H1 (cell line): ENCODE data around the gene TTC23.

Experiments used
- JUND ChIP-seq: IDR thresholded peaks from 2 replicates; pipeline ENCODE4 v1.6.1; 2011; ENCODE audit warnings: mild to moderate bottlenecking, improper control_type of control experiment, low read length
- SUZ12 ChIP-seq: fragments of 200-600 bp; sonication (generic); IDR thresholded peaks from 2 replicates; pipeline ENCODE4 v1.6.1; 2012; ENCODE audit warnings: mild to moderate bottlenecking, inconsistent platforms, low read length, moderate library complexity, mixed read lengths
- TAF1 ChIP-seq: IDR thresholded peaks from 2 replicates; pipeline ENCODE4 v1.6.1; 2011; ENCODE audit warnings: mild to moderate bottlenecking, low read depth, low read length
- ZNF274 ChIP-seq: IDR thresholded peaks from 2 replicates; pipeline ENCODE4 v1.7.0; 2012; ENCODE audit warnings: low read length, borderline replicate concordance; ENCODE audit errors: extremely low read depth

- TF ChIP-seq TAF1, result no peak
- no peak for TF ChIP-seq SUZ12
- TF ChIP-seq JUND, result no peak
- no peak for TF ChIP-seq ZNF274
These were observed 85.9 kb downstream of the TTC23 start for GRCh38 chr15:99163271-99164062.
